A549 (cell line): ENCODE measurements around the gene TMEM214.

ENCODE experiments used
- CHD2 ChIP-seq: fragments of 150-350 bp; IDR thresholded peaks from 2 replicates; pipeline ENCODE4 v1.6.1; 2014; ENCODE audit warnings: low read length; ENCODE audit not compliant: partially characterized antibody
- CTCF ChIP-seq: fragments of >200 bp; sonication (Bioruptor Twin); formaldehyde crosslinking; IDR thresholded peaks from 3 replicates; pipeline ENCODE4 v1.5.1; 2016
- EP300 ChIP-seq, 2 experiments: fragments of >200 bp; sonication (Bioruptor Twin); formaldehyde crosslinking; IDR thresholded peaks; 2 replicates in 1 of 2; 3 replicates in 1 of 2; pipeline ENCODE4 v1.6.1; 2016 to 2017
- MAZ ChIP-seq: fragments of 150-350 bp; IDR thresholded peaks from 2 replicates; pipeline ENCODE4 v1.6.1; 2014; ENCODE audit warnings: antibody characterized with exemption, low read depth, low read length, borderline replicate concordance
- POLR2A ChIP-seq: IDR thresholded peaks from 2 replicates; pipeline ENCODE4 v1.6.1; 2012; ENCODE audit warnings: mild to moderate bottlenecking, low read length

- TF ChIP-seq EP300 (IDR thresholded peaks at IDR 0.05) (no peak), POLR2A (no peak), CHD2 (no peak), CTCF (no peak), MAZ (no peak)
These were observed 25.1 kb upstream of the TMEM214 start for GRCh38 chr2:27007416-27008374.
